NCI-H345 treated with DMSO at 0.1 percent for 48 hours (cell line): ENCODE measurements around the gene SPAG17.

Experiments used
- DNase-seq: peaks from one replicate; lab custom pipeline; 2025; ENCODE audit not compliant: unreplicated experiment; lab: John Stamatoyannopoulos, UW

SPAG17 gene

GRCh38 chr1:118185084-118185832 is at the start of gene SPAG17:
SPAG17 (minus strand) TSS chr1:118185228; CDS start chr1:118185157, 71 bp downstream.
- DNase-seq: no peak

DNA sequence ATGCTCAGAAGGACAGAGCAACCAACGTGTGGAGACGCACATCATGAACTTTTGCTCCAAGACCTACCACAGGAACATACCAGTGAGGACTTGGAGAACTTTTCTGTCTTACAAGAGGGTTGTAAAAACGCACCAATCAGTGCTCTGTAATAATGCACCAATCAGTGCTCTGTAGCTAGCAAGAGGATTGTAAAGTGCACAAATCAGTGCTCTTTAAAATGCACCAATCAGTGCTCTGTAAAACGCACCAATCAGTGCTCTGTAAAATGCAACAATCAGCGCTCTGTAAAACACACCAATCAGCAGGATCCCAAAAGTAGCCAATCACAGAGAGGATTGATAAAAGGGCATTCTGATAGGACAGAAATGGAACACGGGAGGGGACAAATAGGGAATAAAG is 40.4 kb upstream of the SPAG17 start:
- DNase-seq: no peak

DNA sequence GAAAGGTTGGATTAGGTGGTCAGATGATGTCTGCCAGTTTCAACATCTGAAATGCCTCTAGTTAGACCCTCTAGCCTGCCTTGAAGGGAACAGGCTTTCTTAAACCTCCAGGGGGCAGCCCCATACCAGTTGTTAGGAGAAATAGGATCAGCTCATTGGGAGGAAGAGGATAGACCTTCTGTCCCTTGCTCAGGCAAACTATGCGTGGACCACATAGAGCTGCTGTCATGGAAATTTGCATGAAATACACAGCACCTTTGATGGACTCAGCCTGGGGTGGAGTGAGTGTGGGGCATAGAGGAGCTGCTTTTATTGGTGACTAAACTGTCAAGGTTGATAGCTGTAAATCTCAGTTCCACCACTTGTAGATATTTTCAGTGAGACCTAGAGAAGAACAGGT is 38.4 kb upstream of the SPAG17 start:
- no peak for DNase-seq

- DNase-seq: no peak
These were observed 34.4 kb upstream of the SPAG17 start for GRCh38 chr1:118219438-118219837.

DNA sequence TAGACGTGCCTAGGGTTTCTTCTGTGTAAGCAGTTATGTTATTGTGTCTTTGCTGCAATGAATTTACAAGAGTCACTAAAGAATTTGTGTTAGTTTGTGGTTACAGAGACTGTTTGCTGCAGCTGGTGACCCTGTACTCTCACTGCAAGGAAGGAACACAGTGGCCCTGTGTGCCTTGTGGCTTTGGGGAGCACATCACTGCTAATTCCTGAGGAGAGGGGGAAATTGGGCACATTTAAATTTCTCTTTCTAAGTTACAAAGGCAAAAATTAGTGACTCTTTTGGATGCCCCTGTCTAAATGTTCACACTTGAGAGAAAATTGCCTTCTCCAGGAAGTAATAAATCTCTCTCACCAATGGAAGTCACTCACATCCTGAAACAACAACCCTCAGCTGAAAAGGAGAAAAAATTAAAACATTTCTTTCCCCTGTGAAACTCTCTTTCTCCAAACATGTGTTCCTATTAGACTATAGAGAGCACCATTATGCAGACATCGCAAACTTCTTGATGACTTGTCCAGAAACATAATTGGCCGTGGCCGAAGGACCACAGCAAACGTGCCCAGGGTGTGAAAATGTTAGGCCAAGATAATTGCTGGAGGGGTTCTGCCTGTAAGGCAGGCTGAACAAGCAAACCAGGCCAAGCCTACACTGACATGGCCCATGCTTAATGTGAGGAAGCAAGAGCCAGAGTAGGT is 32.3 kb upstream of the SPAG17 start:
- no peak for DNase-seq

DNA sequence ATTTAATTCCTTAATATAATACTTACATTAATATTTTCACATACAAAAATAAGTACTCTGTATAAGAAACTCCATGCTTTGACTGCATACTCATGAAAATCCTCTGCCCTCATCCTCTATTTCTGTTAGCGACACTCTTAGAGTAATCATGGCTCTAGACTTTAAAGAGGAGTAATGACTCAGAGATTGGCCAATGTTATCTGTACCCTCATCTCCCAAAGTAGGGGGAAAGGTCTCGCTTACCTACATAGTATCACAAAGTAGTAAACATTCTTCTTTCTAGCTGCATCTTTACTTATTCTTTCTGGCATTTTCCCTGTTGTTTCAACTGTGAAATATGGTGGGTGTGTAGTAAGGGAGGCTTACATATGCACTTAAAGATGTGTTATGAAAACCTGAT is 29.8 kb upstream of the SPAG17 start:
- DNase-seq: no peak

DNA sequence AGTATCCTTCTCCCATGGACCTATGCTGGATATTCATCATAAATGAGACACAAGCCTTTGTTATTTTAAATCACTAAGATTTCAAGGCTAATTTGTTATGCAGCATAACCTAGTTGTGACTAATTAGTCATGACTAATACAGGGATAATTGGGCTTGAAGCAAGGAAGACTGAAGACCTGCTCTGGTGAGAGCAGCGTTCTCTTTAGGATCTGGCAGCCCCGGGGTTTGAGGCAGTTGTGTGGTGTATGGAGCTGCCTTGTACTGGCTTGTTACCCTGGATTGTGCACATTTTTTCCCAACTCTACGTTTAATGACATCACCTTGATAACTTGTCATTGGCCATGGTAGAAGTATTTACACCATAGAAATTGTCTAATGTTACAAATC is 25.7 kb upstream of the SPAG17 start:
- no peak for DNase-seq

DNA sequence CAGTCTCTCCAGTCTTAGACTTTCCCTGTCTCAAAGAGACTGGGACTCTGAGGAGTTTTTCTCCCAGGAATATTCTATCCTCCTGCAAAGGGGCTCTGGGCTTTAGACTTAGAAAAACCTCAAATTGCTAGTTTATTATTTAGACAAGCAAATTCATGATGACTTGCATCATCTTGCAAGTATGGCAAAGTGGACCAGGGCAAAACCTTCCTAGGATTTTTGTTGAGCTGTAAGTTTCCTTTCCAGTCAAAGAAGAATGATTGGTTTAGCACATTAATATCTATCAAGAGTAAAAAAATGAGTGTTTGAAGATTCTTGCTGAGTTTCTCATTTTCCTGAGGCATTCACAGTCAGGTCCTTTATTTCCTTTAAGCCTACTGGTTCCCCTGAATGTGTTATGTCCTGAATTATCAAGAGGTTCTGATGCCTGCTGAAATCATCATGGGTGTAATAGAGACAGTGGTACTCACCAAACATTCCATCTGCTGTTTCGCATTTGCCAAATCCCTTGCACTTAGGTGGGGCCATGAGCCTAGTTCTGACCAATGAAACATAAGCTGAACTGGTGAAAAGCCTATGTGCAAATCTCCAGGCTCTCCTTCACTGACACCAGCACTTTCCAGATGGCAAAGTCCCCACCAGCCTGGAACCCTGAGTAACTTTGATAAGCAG is 25.2 kb upstream of the SPAG17 start:
- no peak for DNase-seq

GRCh38 chr1:118209648-118210047 is 24.6 kb upstream of the SPAG17 start:
- peak; percentile 7 for DNase-seq

DNA sequence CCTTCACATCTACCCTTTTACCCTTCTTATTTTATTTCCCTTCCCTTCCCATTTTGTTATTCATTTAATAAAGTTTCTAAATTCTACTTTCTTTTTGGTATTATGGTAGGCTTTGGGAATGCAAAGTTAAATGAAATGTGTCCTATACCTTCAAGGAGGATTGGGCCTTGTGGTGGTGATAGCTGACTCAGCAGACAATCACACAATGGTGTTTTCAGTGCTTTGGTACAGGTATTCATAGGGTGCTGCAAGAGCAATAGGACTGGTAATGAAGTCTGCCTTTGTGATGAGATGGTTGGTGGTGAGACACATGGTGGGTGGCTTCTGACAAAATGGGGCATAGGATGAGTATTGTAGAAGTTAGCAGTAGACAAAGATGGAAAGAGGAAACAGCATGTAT is 21.9 kb upstream of the SPAG17 start:
- no peak for DNase-seq

- no peak for DNase-seq
These were observed 19.6 kb upstream of the SPAG17 start for GRCh38 chr1:118204648-118205047.

DNA sequence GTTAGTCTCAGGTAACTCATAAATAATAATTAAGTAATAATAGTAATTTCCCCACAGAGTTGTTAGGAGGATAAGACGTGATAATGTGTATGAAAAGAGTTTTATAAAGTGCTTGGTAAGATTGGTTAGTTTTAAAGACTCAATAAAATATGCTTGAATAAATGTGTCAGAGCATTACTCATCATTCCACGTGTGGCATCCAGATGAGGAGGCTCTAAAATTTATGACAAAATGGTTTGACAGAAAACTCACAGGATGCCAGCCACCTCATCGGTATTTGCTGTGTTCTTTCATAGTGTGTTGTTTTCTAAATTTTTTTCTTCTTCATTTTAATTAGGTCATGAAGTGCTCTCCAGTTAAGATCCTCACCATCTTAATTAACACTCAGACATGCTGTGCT is 19.1 kb upstream of the SPAG17 start:
- DNase-seq: no peak

GRCh38 chr1:118202076-118202608 is 17.1 kb upstream of the SPAG17 start:
- no peak for DNase-seq

- no peak for DNase-seq
These were observed 16.5 kb upstream of the SPAG17 start for GRCh38 chr1:118201524-118201923.

GRCh38 chr1:118200836-118201235 is 15.8 kb upstream of the SPAG17 start:
- DNase-seq: no peak

DNA sequence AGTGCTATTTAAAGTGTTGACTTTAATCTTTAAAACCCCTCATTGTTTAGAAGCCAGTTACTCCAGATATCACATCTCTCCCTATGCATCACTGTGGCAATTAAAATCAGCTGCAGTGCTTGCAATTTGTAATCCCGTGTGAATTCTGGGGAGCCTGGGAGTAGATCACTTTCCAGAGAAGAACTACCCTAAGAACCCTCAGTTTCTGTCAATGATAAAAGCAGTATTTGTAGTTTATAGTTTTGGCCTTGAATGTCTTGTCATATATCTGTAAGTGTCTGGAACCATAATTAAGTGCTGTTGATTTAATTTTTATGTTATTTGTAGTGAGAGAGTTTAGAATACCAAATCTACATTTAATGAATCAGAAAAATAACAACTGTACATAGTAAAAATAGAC is 5.5 kb upstream of the SPAG17 start:
- DNase-seq: no peak

DNA sequence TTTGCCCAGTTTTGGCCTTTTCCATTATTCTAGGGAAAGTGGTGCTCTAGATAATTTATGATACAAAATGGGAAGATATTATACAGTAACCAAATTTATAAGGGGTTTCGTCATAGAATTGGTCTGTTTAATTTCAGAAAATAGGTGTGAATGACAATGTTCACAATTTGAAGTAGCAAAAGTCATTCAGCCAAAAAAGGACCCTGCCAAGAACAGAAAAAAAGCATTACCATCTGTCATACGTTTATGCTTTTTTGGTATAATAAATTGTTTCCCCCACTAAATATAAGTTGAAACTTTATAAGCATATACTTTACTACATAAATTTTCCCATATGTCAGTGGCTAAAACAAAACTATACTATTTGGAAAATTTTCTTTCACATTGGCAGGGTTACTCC is 4.5 kb upstream of the SPAG17 start:
- no peak for DNase-seq

- no peak for DNase-seq
These were observed 3.4 kb upstream of the SPAG17 start for GRCh38 chr1:118188411-118188810.

GRCh38 chr1:118186026-118186425 is 998 bp upstream of the SPAG17 start:
- DNase-seq: no peak

DNA sequence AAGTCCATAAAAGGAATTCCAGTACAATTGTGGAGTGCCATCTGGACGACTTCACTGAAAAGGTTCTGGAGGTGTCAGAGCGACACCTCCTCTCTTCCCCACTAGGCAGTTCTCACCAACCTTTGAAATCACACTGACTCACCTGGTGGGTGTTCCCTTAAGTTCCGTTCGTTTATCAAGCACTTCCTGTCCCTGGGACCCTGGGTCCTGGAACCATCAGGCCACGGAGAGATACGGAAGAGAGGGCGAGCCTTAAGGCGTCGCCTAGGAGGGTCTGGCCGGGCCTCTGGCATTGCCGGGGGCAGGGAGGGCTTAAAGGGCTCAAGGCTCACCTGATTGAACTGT is 317 bp downstream of the SPAG17 start:
- DNase-seq: no peak

DNA sequence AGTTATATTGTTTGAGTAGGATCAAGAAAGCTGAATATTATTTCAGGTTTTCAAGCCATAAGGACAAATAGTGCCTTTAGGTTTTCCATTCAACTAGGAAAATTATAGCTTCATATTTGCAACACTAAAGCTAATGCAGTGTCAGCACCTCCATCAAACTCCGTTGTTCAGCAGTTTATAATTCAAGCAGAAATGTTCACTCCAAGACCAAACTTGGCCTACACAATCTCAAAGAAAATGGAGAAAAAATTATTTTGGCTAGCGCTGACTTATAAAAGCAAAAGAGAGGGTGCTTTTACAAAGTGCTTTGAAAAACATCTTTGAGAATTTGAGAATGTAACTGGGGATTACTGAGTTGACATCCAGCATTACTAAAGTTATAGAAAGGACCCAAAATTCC is 1.4 kb downstream of the SPAG17 start:
- no peak for DNase-seq

GRCh38 chr1:118177998-118178397 is 7.0 kb downstream of the SPAG17 start:
- no peak for DNase-seq
